ENCODE data around the gene NR3C1. TPM values are rescaled to one million over a fixed set of nuclear protein-coding genes. Genes with fewer than 3 reads are reported as not detected.

Gene NR3C1
- total RNA-seq, 1 experiment from 2014 or later = 17.5 TPM

DNA sequence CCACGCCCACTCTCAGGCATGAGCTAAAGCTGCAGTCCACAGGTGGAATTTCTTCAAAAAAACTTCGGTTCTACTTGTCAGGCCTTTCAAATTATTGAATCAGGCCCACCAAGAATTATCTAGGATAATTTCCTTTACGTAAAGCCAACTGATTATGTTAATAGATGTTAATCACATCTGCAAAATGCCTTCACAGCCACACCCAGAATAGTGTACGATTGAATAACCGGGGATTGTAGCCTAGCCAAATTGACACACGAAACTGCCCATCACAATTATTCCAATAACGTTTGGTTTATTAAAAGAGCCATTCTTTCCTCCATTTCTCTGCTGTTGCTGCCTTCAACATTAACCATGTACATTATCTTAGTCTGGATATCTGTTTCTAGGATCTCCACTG, 148.7 kb downstream of the NR3C1 start:
- POLR2A ChIA-PET = no interaction called here
- no peaks in the 10 kb centered on the region for H3K9me3 Mint-ChIP-seq (ENCODE audit: unreplicated experiment)

DNA sequence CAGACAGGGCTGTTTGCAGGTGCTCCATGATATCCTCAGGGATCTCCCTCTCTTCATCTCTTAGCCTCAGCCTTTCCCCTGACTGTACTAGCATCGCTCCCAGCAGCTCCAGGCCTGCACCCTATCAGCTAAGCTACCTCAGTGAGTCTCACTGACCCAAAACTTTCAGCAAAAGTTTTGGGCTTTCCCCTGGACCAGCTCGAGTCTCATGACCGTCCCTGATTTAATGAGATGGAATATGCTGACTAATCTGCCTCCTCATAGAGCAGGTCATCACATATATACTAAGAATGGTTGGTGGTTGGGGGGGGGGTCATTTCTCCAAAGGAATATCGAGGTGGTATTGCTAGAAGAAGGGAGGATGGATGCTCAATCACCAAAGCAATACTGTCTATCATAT, 151.5 kb downstream of the NR3C1 start:
- DNase-seq = no peak
- ChIA-PET POLR2A (no interaction called here), CTCF (no interaction called here)
- no peaks in the 10 kb centered on the region for H3K9me3 Mint-ChIP-seq (ENCODE audit: unreplicated experiment)
- Histone ChIP-seq H3K27me3 (replicated peaks; ENCODE audit: control insufficient read depth, insufficient read depth, low read length) (no peaks in the 10 kb centered on the region), H3K9me3 (no peaks in the 10 kb centered on the region), H3K4me3 (ENCODE audit: low read depth, low read length) (no peak overlapping the region), H3K4me1 (peaks cover 18% of the 10 kb centered on the region), H3K36me3 (ENCODE audit: control insufficient read depth, insufficient read depth, low read length) (no peaks in the 10 kb centered on the region)
- H3K27ac Mint-ChIP-seq (ENCODE audit: unreplicated experiment) = no peak overlapping the region
- BruUV-seq (replicated peaks) = no TSS peak
- no peaks in the 10 kb centered on the region for H3K36me3 Mint-ChIP-seq (ENCODE audit: insufficient read depth, unreplicated experiment)
- no peaks in the 10 kb centered on the region for H3K27me3 Mint-ChIP-seq (ENCODE audit: insufficient read depth, unreplicated experiment)
- intact Hi-C loops (cut with micrococcal nuclease; ENCODE audit: unreplicated experiment) = no loop called here
- peaks cover 15% of the 10 kb centered on the region for H3K4me1 Mint-ChIP-seq (ENCODE audit: low read depth, unreplicated experiment)
- TF ChIP-seq, protein P1, sequence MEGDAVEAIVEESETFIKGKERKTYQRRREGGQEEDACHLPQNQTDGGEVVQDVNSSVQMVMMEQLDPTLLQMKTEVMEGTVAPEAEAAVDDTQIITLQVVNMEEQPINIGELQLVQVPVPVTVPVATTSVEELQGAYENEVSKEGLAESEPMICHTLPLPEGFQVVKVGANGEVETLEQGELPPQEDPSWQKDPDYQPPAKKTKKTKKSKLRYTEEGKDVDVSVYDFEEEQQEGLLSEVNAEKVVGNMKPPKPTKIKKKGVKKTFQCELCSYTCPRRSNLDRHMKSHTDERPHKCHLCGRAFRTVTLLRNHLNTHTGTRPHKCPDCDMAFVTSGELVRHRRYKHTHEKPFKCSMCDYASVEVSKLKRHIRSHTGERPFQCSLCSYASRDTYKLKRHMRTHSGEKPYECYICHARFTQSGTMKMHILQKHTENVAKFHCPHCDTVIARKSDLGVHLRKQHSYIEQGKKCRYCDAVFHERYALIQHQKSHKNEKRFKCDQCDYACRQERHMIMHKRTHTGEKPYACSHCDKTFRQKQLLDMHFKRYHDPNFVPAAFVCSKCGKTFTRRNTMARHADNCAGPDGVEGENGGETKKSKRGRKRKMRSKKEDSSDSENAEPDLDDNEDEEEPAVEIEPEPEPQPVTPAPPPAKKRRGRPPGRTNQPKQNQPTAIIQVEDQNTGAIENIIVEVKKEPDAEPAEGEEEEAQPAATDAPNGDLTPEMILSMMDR (IDR thresholded peaks at IDR 0.05; ENCODE audit: insufficient read depth in 1 of 2, low read depth in 1 of 2, low read length in 1 of 2, severe bottlenecking in 1 of 2, unreplicated experiment in 1 of 2) = no peak
- no peak overlapping the region for H3K4me3 Mint-ChIP-seq (ENCODE audit: unreplicated experiment)

More for the DNA sequence above, 148.7 kb downstream of the NR3C1 start:
- Mint-ChIP-seq H3K36me3 (ENCODE audit: insufficient read depth, unreplicated experiment) (no peaks in the 10 kb centered on the region), H3K27ac (ENCODE audit: unreplicated experiment) (no peak overlapping the region), H3K27me3 (ENCODE audit: insufficient read depth, unreplicated experiment) (no peaks in the 10 kb centered on the region), H3K4me3 (ENCODE audit: unreplicated experiment) (no peak overlapping the region), H3K4me1 (ENCODE audit: low read depth, unreplicated experiment) (peaks cover 15% of the 10 kb centered on the region)
- TF ChIP-seq, protein P1 (IDR thresholded peaks at IDR 0.05; ENCODE audit: insufficient read depth in 1 of 2, low read depth in 1 of 2, low read length in 1 of 2, severe bottlenecking in 1 of 2, unreplicated experiment in 1 of 2) = no peak
- no TSS peak for BruUV-seq (replicated peaks)
- no peaks in the 10 kb centered on the region for H3K9me3 ChIP-seq
- no peaks in the 10 kb centered on the region for H3K36me3 ChIP-seq (ENCODE audit: control insufficient read depth, insufficient read depth, low read length)
- peaks cover 15% of the 10 kb centered on the region for H3K4me1 ChIP-seq
- no peak for DNase-seq
- CTCF ChIA-PET = no interaction called here
- intact Hi-C loops (cut with micrococcal nuclease; ENCODE audit: unreplicated experiment) = no loop called here
- H3K27me3 ChIP-seq (replicated peaks; ENCODE audit: control insufficient read depth, insufficient read depth, low read length) = no peaks in the 10 kb centered on the region
- no peak overlapping the region for H3K4me3 ChIP-seq (ENCODE audit: low read depth, low read length)

DNA sequence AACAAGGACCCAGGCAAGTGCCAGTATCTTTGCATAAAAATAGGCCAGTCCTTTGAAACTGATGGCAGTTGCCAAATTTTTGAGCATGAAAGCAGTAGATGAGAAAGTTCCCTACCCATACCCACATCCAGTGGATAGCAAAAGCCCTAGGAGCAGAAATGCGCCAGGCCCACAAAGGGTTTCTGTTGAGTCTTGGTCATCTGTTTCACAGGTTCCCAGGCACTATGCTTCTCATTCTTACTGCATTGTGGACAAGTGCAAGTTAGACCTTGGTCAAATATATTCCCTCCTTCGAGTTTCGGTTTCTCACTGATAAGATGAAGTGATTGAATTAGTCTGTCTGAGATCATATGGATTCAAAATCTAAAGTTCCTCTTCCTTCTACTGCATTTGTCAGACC, 152.3 kb downstream of the NR3C1 start:
- no peak overlapping the region for H3K4me3 Mint-ChIP-seq (ENCODE audit: unreplicated experiment)
- BruUV-seq (replicated peaks) = no TSS peak

More for the DNA sequence above, 152.3 kb downstream of the NR3C1 start:
- no peak overlapping the region for H3K4me3 ChIP-seq (ENCODE audit: low read depth, low read length)
- H3K4me1 ChIP-seq = peaks cover 18% of the 10 kb centered on the region
- no peaks in the 10 kb centered on the region for H3K27me3 ChIP-seq (replicated peaks; ENCODE audit: control insufficient read depth, insufficient read depth, low read length)
- ChIA-PET POLR2A (no interaction called here), CTCF (no interaction called here)
- H3K9me3 Mint-ChIP-seq (ENCODE audit: unreplicated experiment) = no peaks in the 10 kb centered on the region
- H3K27ac Mint-ChIP-seq (ENCODE audit: unreplicated experiment) = no peak overlapping the region
- no peak for DNase-seq
- no peaks in the 10 kb centered on the region for H3K9me3 ChIP-seq
- intact Hi-C loops (cut with micrococcal nuclease; ENCODE audit: unreplicated experiment) = no loop called here
- H3K27me3 Mint-ChIP-seq (ENCODE audit: insufficient read depth, unreplicated experiment) = no peaks in the 10 kb centered on the region
- no peaks in the 10 kb centered on the region for H3K36me3 Mint-ChIP-seq (ENCODE audit: insufficient read depth, unreplicated experiment)
- H3K4me1 Mint-ChIP-seq (ENCODE audit: low read depth, unreplicated experiment) = peaks cover 15% of the 10 kb centered on the region
- TF ChIP-seq, protein P1 (IDR thresholded peaks at IDR 0.05; ENCODE audit: insufficient read depth in 1 of 2, low read depth in 1 of 2, low read length in 1 of 2, severe bottlenecking in 1 of 2, unreplicated experiment in 1 of 2) = no peak
- H3K36me3 ChIP-seq (ENCODE audit: control insufficient read depth, insufficient read depth, low read length) = no peaks in the 10 kb centered on the region
